HEK293 (cell line): ENCODE data around the gene SPECC1.

Experiments
- BCL6B ChIP-seq: fragments of 450-650 bp; formaldehyde crosslinking; IDR thresholded peaks from 2 replicates; pipeline ENCODE4 v1.5.1; 2017; ENCODE audit warnings: missing biosample characterization, missing genetic modification characterization
- KLF9 ChIP-seq: fragments of 450-650 bp; formaldehyde crosslinking; IDR thresholded peaks from 2 replicates; pipeline ENCODE4 v1.5.1; 2016; ENCODE audit warnings: missing biosample characterization, missing genetic modification characterization, low read depth
- MYNN ChIP-seq: fragments of 450-650 bp; formaldehyde crosslinking; IDR thresholded peaks from 2 replicates; pipeline ENCODE4 v1.5.1; 2016; ENCODE audit warnings: missing biosample characterization, missing genetic modification characterization, borderline replicate concordance
- PRDM2 ChIP-seq: fragments of 450-650 bp; formaldehyde crosslinking; IDR thresholded peaks from 2 replicates; pipeline ENCODE4 v1.5.1; 2016; ENCODE audit warnings: missing biosample characterization, missing genetic modification characterization, borderline replicate concordance
- PRDM4 ChIP-seq: fragments of 450-650 bp; formaldehyde crosslinking; IDR thresholded peaks from 2 replicates; pipeline ENCODE4 v1.5.1; 2017; ENCODE audit warnings: missing biosample characterization, missing genetic modification characterization
- TCF7L2 ChIP-seq: IDR thresholded peaks from 2 replicates; pipeline ENCODE4 v1.6.1; 2011; ENCODE audit warnings: low read depth, mild to moderate bottlenecking, inconsistent platforms, low read length, moderate library complexity, borderline replicate concordance
- WT1 ChIP-seq: fragments of 450-650 bp; formaldehyde crosslinking; IDR thresholded peaks from 2 replicates; pipeline ENCODE4 v1.5.1; 2016; ENCODE audit warnings: missing biosample characterization, missing genetic modification characterization
- ZBTB10 ChIP-seq: fragments of 450-650 bp; formaldehyde crosslinking; IDR thresholded peaks from 2 replicates; pipeline ENCODE4 v1.5.1; 2016; ENCODE audit warnings: missing biosample characterization, missing genetic modification characterization
- ZNF174 ChIP-seq: fragments of 450-650 bp; formaldehyde crosslinking; IDR thresholded peaks from 2 replicates; pipeline ENCODE4 v1.5.0; 2017; ENCODE audit warnings: missing biosample characterization, mild to moderate bottlenecking, missing genetic modification characterization
- ZNF184 ChIP-seq: fragments of 450-650 bp; IDR thresholded peaks from 2 replicates; pipeline ENCODE4 v1.5.1; 2018; ENCODE audit warnings: missing biosample characterization, mild to moderate bottlenecking, missing genetic modification characterization
- ZNF239 ChIP-seq: fragments of 450-650 bp; formaldehyde crosslinking; IDR thresholded peaks from 2 replicates; pipeline ENCODE4 v1.5.1; 2016; ENCODE audit warnings: missing biosample characterization, missing genetic modification characterization
- ZNF514 ChIP-seq: fragments of 450-650 bp; formaldehyde crosslinking; IDR thresholded peaks from 2 replicates; pipeline ENCODE4 v1.5.1; 2016; ENCODE audit warnings: missing biosample characterization, missing genetic modification characterization
- ZNF530 ChIP-seq: fragments of 450-650 bp; formaldehyde crosslinking; IDR thresholded peaks from 2 replicates; pipeline ENCODE4 v1.5.1; 2016; ENCODE audit warnings: low read depth, missing biosample characterization, missing genetic modification characterization
- ZNF585B ChIP-seq: fragments of 450-650 bp; formaldehyde crosslinking; IDR thresholded peaks from 2 replicates; pipeline ENCODE4 v1.5.1; 2016; ENCODE audit warnings: missing biosample characterization, missing genetic modification characterization
- ZNF629 ChIP-seq: fragments of 450-650 bp; formaldehyde crosslinking; IDR thresholded peaks from 2 replicates; pipeline ENCODE4 v1.5.1; 2017; ENCODE audit warnings: missing biosample characterization, missing genetic modification characterization
- ZNF639 ChIP-seq: fragments of 450-650 bp; formaldehyde crosslinking; IDR thresholded peaks from 2 replicates; pipeline ENCODE4 v1.5.1; 2016; ENCODE audit warnings: missing biosample characterization, missing genetic modification characterization
- ZNF645 ChIP-seq: fragments of 450-650 bp; formaldehyde crosslinking; IDR thresholded peaks from 2 replicates; pipeline ENCODE4; 2016; ENCODE audit warnings: missing biosample characterization, missing genetic modification characterization
- ZNF701 ChIP-seq: fragments of 450-650 bp; formaldehyde crosslinking; IDR thresholded peaks from 2 replicates; pipeline ENCODE4 v1.5.1; 2016; ENCODE audit warnings: missing biosample characterization, missing genetic modification characterization
- ZNF76 ChIP-seq: fragments of 450-650 bp; formaldehyde crosslinking; IDR thresholded peaks from 2 replicates; pipeline ENCODE4; 2016; ENCODE audit warnings: low read depth, missing biosample characterization, missing genetic modification characterization, borderline replicate concordance
- ZNF777 ChIP-seq: fragments of 450-650 bp; formaldehyde crosslinking; IDR thresholded peaks from 2 replicates; pipeline ENCODE4 v1.5.1; 2017; ENCODE audit warnings: missing biosample characterization, missing genetic modification characterization, borderline replicate concordance
- ZNF785 ChIP-seq: fragments of 450-650 bp; formaldehyde crosslinking; IDR thresholded peaks from 2 replicates; pipeline ENCODE4 v1.5.1; 2016; ENCODE audit warnings: missing biosample characterization, missing genetic modification characterization
- ZNF837 ChIP-seq: fragments of 450-650 bp; formaldehyde crosslinking; IDR thresholded peaks from 2 replicates; pipeline ENCODE4 v1.5.1; 2016; ENCODE audit warnings: missing biosample characterization, missing genetic modification characterization
- ZSCAN16 ChIP-seq: fragments of 450-650 bp; formaldehyde crosslinking; IDR thresholded peaks from 2 replicates; pipeline ENCODE4 v1.5.1; 2016; ENCODE audit warnings: missing biosample characterization, missing genetic modification characterization
- ZSCAN30 ChIP-seq: fragments of 450-650 bp; IDR thresholded peaks from 2 replicates; pipeline ENCODE4 v1.5.1; 2018; ENCODE audit warnings: missing biosample characterization, mild to moderate bottlenecking, missing genetic modification characterization, moderate library complexity

SPECC1 gene

GRCh38 chr17:20010099-20010863 lies 1.1 kb downstream of the SPECC1 start (continued):
- TF ChIP-seq PRDM2 (no peak), TCF7L2 (no peak), ZSCAN30 (tag by site-specific recombination) (peak; percentile 52; the same call in 1 of the 2 replicates), ZNF174 (tag by site-specific recombination) (no peak), ZNF76 (tag by site-specific recombination) (no peak; the same call in none of the 2 replicates), ZNF639 (tag by site-specific recombination) (0 out of 2 replicates have a peak, but pooled peaks have one; percentile 9), ZNF629 (tag by site-specific recombination) (0 out of 2 replicates have a peak, but pooled peaks have one; percentile 2), KLF9 (tag by site-specific recombination) (no peak), ZSCAN16 (tag by site-specific recombination) (no peak), ZNF530 (tag by site-specific recombination) (no peak), PRDM4 (tag by site-specific recombination) (no peak), ZNF785 (tag by site-specific recombination) (no peak), ZNF645 (tag by site-specific recombination) (no peak), WT1 (no peak), BCL6B (no peak), ZNF585B (no peak), ZNF701 (tag by site-specific recombination) (no peak), ZNF239 (tag by site-specific recombination) (no peak), ZNF837 (tag by site-specific recombination) (no peak), MYNN (tag by site-specific recombination) (no peak), ZNF184 (tag by site-specific recombination) (no peak), ZNF777 (tag by site-specific recombination) (no peak), ZNF514 (tag by site-specific recombination) (no peak), ZBTB10 (0 out of 2 replicates have a peak, but pooled peaks have one; percentile 2)
